ENCODE data around the gene SLX4IP.
A peak's percentile ranks its signal among the peaks of the same experiment; 100 is the strongest.

Gene SLX4IP

DNA sequence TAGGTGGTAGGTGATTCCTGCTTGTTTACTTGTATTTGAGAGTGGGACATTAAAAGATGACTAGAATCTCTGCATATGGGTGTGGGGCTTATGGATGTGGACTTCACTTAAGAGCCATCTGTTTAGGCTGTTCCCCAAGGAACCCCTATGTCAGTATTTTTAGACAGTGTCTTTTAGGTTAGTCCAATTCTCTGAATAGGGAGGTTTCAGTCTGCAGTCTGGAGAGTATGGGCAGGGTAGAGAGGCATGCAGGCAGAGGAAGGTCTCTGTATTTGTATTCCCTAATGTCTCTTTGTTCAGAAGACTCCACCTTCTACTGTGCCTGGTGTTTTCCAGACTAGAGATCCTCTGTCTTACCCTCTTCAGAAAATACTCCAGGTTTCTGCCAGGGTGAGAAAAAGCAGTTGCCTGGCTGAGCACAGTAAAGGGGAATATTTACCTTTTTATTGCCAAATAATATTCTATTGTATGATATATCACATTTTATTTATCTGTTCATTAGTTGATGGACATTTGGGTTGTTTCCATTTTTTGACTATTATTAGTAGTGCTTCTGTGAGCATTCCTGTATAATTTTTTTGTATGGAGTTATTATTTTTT, 19.1 kb downstream of the SLX4IP start:
- peaks cover 20% of the 10 kb centered on the region for H3K9me3 Mint-ChIP-seq
- peaks cover 5% of the 10 kb centered on the region for H3K4me1 Mint-ChIP-seq
- no peaks in the 10 kb centered on the region for H3K27me3 Mint-ChIP-seq (ENCODE audit: low read depth)
- TF ChIP-seq, protein P1, sequence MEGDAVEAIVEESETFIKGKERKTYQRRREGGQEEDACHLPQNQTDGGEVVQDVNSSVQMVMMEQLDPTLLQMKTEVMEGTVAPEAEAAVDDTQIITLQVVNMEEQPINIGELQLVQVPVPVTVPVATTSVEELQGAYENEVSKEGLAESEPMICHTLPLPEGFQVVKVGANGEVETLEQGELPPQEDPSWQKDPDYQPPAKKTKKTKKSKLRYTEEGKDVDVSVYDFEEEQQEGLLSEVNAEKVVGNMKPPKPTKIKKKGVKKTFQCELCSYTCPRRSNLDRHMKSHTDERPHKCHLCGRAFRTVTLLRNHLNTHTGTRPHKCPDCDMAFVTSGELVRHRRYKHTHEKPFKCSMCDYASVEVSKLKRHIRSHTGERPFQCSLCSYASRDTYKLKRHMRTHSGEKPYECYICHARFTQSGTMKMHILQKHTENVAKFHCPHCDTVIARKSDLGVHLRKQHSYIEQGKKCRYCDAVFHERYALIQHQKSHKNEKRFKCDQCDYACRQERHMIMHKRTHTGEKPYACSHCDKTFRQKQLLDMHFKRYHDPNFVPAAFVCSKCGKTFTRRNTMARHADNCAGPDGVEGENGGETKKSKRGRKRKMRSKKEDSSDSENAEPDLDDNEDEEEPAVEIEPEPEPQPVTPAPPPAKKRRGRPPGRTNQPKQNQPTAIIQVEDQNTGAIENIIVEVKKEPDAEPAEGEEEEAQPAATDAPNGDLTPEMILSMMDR (IDR thresholded peaks at IDR 0.05; ENCODE audit: unreplicated experiment in 3 of 3): no peak
- no peak overlapping the region for H3K27ac Mint-ChIP-seq
- H3K4me3 Mint-ChIP-seq: no peak overlapping the region
- peaks cover 21% of the 10 kb centered on the region for H3K36me3 Mint-ChIP-seq (ENCODE audit: low read depth)

DNA sequence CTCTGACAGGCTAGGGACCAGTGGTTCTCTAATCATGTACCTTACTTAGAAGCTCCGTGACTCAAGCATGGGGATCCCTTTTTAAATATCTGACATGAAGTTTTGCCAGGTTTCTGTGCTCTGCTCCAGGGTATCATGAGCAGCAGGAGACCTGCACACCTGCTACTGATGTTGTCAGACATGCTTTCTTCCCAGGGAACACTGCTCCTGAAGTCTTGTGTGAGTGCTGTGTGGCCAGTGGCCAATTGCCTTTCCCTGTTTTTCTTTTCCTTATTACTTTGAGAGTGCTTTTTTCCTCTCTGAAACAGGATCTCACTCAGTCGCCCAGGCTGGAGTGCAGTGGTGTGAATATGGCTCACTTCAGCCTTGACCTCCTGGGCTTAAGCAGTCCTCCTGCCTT, 26.4 kb downstream of the SLX4IP start:
- Mint-ChIP-seq H3K27me3 (ENCODE audit: low read depth) (no peaks in the 10 kb centered on the region), H3K4me1 (peaks cover 10% of the 10 kb centered on the region), H3K36me3 (ENCODE audit: low read depth) (peaks cover 51% of the 10 kb centered on the region), H3K9me3 (peaks cover 33% of the 10 kb centered on the region), H3K4me3 (no peak overlapping the region), H3K27ac (no peak overlapping the region)
- TF ChIP-seq, protein P1 (IDR thresholded peaks at IDR 0.05; ENCODE audit: unreplicated experiment in 3 of 3): no peak

DNA sequence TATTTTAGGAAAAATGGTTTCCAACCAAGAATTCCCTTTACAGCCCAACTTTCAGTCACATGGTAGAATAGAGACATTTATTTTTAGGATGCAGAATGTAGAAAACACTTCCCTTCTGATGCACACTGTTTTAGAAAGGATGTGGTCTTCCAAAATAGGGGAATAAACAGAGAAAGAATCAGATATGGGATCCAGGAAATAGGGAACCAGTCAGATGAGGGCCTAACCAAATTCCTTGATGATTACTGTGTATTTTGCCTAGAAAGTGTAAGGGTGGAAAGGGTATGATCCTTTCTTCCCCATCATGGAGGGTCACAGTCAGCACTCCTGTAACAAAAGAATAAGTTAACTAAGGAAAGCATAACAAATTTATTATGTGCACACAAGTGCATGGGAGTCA, 27.4 kb downstream of the SLX4IP start:
- no peak overlapping the region for H3K4me3 Mint-ChIP-seq
- no peak overlapping the region for H3K27ac Mint-ChIP-seq
- TF ChIP-seq, protein P1 (IDR thresholded peaks at IDR 0.05; ENCODE audit: unreplicated experiment in 3 of 3): no peak

DNA sequence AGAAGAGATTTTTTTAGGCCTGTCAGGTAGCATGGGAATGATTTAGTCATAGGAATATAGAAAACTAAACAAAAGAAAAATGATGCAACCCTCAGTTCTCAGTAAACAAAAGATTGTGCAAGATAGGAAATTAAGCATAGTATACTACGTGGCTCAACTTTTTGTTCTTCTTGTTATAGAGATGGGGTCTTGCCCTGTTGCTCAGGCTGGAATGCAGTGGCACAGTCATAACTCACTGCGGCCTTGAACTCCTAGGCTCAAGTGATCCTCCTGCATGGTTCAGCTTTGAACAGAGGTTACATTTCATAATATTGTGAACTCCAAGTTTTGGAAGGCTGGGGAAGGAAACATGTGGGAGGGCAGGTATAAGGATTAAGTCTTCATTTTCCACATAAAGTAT, 28.5 kb downstream of the SLX4IP start:
- Mint-ChIP-seq H3K27ac (peak overlapping the region in 1 of 3 experiments; percentile 52), H3K9me3 (peaks cover 18% of the 10 kb centered on the region), H3K36me3 (ENCODE audit: low read depth) (peaks cover 40% of the 10 kb centered on the region), H3K27me3 (ENCODE audit: low read depth) (no peaks in the 10 kb centered on the region), H3K4me3 (no peak overlapping the region), H3K4me1 (peaks cover 31% of the 10 kb centered on the region)
- TF ChIP-seq, protein P1 (IDR thresholded peaks at IDR 0.05; ENCODE audit: unreplicated experiment in 3 of 3): no peak

More for the DNA sequence above, 27.4 kb downstream of the SLX4IP start:
- H3K27me3 Mint-ChIP-seq (ENCODE audit: low read depth): no peaks in the 10 kb centered on the region
- H3K4me1 Mint-ChIP-seq: peaks cover 20% of the 10 kb centered on the region
- H3K9me3 Mint-ChIP-seq: peaks cover 25% of the 10 kb centered on the region
- peaks cover 45% of the 10 kb centered on the region for H3K36me3 Mint-ChIP-seq (ENCODE audit: low read depth)

DNA sequence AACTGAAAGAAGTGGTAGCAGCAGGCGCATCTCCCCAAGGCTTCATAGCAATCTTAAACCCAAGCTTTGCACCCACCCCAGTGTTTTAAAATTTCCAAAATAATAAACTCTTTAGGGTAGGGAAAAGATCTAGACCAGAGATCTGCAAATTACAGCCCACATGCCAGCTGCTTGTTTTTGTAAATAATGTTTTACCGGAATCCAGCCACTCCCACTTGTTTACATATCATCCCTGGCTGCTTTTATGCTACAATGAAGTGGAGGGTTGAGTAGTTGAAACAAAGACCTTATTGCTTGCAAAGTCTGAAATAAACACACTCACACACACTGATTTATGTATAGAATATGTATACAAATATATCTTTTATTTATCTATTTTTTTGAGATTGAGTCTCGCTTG, 30.0 kb downstream of the SLX4IP start:
- peaks cover 41% of the 10 kb centered on the region for H3K4me1 Mint-ChIP-seq
- H3K4me3 Mint-ChIP-seq: no peak overlapping the region
- H3K27me3 Mint-ChIP-seq (ENCODE audit: low read depth): peaks cover 6% of the 10 kb centered on the region
- TF ChIP-seq, protein P1 (IDR thresholded peaks at IDR 0.05; ENCODE audit: unreplicated experiment in 3 of 3): no peak
- no peak overlapping the region for H3K27ac Mint-ChIP-seq
- H3K36me3 Mint-ChIP-seq (ENCODE audit: low read depth): peaks cover 28% of the 10 kb centered on the region
- peaks cover 11% of the 10 kb centered on the region for H3K9me3 Mint-ChIP-seq

DNA sequence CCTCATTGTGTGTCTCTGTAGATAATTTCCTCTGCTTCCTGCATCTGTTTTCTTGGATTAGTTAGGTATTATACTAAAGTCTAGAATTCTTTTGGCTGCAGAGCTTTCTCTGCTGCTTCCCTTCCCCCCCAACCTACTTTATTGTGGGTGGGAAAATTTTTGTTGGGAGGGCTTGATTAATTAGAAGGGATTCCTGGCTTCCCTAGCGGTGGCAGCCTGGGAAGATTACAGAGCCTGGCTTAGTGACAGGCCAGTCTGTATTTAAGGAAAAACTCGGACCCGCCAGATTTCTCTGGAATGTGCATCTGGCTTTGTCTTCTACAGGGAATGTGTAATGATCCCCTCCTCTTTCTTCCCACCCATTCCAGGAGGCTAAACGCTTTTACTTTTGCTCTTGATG, 31.2 kb downstream of the SLX4IP start:
- Mint-ChIP-seq H3K4me1 (peaks cover 43% of the 10 kb centered on the region), H3K36me3 (ENCODE audit: low read depth) (peaks cover 23% of the 10 kb centered on the region), H3K4me3 (peak overlapping the region in 2 of 3 experiments; percentile 3 to 51)

More for the DNA sequence above, 31.2 kb downstream of the SLX4IP start:
- Mint-ChIP-seq H3K27ac (peak overlapping the region; percentile 79 to 93 (median 86)), H3K27me3 (ENCODE audit: low read depth) (peaks cover 6% of the 10 kb centered on the region), H3K9me3 (peaks cover 8% of the 10 kb centered on the region)
- TF ChIP-seq, protein P1 (IDR thresholded peaks at IDR 0.05; ENCODE audit: unreplicated experiment in 3 of 3): no peak
